GM21576 (cell line): ENCODE data around the gene FAM237B.
"Not testable (repeated sequence)": the region's sequence is repeated elsewhere in the genome, so short reads cannot be mapped to it uniquely, and the experiment has no call there.

ENCODE experiments used
- ATAC-seq: cut with Tn5 transposase; IDR thresholded peaks from one replicate; pipeline ENCODE4 v1.9.1; 2021; ENCODE audit warnings: mild to moderate bottlenecking, moderate library complexity; ENCODE audit not compliant: unreplicated experiment

Gene FAM237B

DNA sequence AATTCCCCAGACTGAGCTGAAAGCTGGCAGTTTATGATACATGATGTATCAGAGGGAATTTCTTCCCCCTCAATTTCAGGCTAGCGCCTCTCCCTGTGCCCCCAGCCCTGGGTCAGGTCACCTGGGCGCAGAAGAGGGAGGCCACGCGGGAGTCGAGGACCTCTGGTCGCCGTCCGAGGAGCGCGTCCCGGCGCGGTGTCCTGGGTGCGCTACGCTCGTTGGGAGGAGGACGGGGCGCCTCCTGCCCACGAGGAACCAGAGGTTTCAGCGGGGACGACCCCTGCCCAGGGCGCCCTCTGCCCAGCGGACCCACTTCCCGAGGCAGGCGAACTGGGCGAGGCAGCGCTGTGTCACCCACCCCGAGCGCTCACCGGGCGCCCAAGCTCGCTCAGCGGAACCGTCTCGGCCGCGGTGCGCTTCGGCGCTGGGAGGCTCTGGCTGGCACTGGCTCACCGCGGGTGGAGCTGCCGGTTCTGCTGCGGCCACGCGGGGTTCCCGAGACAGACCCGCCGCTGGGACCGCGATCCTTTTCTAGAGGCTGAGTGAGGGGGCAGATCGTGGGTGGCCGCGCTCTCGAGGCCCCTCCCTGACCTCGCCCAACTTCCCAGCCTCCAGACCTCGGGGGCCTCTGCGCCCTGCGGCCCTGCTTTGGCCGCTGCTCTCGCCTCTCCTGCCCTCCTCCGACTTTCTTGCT, at the start of gene FAM237B:
FAM237B (minus strand) TSS at position 504 of the 694 bp plus-strand sequence. CDS start 1,556 bp downstream, outside the sequence.
- no peak for ATAC-seq

DNA sequence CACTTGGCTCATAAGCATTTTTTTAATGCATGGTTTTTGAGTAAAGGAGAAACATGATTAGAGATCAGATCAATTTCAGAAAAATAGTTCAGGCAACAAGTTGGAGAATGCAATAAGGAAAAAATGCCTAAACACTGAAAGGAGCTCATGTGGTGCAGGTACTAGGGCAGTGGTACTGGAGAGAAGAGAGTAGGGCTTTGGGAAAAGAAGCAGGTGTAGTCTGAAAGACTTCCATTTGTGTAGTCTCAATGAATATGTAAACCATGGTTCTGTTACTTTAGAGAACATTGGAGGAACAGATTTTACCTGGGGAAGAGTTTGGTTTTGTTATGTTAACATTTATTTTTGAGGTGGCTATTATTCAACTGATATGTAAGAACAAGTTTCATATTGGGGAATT, 30.9 kb upstream of the FAM237B start:
- no peak for ATAC-seq

DNA sequence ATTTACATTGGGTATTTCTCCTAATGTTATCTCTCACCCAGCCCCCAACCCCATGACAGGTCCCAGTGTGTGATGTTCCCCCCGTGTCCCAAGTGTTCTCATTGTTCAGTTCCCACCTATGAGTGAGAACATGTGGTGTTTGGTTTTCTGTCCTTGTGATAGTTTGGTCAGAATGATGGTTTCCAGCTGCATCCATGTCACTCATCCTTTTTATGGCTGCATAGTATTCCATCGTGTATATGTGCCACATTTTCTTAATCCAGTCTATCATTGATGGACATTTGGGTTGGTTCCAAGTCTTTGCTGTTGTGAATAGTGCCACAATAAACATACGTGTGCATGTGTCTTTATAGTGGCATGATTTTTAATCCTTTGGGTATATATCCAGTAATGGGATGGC, 28.9 kb upstream of the FAM237B start:
- ATAC-seq, result not testable (repeated sequence)

DNA sequence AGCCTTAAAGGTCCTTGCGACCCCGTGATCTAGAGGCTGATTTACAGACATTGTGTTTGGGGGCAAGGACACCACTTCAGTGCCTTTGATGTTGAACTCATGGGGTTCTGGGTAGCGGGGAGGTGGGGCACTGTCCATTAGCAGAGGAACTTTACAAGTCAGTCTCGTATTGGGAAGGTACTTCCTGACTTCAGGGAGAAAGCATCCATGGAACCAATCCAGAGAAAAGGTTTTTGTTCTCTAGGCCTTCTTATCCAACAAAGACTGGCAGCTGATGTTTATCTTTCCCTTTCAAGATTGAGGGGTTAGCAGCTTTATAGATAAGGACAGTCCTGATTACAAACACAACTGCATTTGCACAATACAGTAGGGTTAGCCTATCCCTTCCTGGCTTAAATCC, 28.2 kb upstream of the FAM237B start:
- ATAC-seq, result no peak

DNA sequence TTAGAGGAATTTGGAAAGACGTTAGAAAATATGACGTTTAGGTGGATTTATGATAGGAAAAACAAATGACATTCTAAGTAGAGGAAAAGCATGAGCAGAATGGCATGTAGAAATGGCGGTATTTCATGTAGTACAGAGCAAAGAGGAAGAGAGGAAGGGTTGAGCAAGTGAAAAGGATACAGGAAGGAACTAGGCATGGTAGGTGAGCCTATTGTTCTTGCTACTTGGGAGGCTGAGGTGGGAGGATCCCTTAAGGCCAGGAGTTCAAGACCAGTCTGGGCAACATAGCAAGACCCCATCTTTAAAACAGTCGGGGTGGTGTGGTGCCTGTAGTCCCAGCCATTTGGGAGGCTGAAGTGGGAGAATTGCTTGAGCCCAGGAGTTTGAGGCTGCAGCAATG, 26.7 kb upstream of the FAM237B start:
- no peak for ATAC-seq

DNA sequence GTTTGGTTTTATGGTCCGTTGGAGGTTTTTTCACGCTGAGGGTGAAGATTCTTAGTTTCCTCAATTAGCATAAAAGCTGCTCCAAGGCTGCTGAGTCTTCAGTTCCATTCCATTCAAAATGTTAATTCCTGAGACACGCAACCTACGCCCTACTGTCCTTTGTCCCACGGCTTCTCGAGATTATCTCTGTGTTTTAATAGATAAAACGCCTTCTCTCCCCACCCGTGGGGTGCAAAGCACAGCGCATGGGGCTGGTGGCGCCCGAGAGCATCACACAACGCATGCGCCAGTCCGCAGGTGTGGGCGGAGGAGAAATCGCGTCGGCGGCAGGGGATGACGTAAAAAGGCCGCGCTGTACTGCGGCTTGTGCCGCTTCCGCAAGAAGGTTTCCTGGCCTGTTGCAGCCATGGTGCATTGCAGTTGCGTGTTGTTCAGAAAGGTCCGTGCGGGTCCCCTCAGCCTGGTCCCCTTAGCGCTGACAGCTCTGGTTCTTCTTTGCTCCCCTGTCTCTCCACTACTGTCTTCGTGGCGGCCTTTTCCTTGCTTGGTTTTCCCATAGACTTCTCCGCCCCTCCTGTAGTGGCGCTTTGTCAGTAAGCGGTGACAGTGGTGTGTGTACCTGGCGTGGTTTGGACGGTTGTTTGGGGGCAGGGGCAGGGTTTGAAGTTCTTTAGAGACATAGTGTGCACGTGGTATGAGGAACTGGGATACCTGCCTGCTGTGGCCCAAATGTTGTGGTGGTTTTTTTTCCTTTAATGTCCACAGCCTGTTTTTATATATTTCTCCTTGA, 25.4 kb upstream of the FAM237B start, which contains the start of gene GTPBP10:
GTPBP10 (plus strand) TSS at position 381 of the 790 bp plus-strand sequence; CDS start at position 407, 26 bp downstream.
- peak; percentile 98 for ATAC-seq

DNA sequence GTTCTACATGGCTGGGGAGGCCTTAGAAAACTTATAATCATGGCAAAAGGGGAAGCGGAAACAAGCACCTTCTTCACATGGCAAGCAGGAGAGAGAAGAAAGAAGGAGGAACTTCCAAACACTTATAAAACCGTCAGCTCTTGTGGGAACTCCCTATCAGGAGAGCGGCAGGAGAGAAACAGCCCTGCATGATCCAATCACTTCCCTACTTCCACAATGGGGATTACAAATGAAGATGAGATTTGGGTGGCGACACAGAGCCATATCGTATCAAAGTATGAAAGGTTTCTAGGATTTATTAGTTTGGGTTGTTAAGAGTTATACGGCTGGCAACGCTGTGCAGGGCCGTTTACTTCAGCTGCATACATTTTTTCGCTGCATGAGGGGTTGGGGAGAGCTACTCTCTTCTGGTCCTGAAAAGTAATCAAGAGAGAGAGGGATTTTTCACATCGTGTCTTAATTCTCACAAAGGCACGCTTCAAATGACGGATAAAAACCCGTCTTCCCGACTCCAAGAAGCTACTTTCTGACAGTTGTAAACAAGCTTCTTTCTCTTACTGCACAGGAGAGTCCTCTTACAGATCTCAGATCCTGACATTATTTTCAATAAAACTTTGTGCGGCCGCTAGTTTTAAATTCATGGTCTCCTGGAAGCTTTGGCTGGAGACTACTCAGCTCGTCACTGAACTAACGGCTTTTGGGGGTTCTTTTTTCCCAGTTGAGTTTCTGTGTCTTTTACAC, 24.7 kb upstream of the FAM237B start:
- peak; percentile 3 for ATAC-seq

DNA sequence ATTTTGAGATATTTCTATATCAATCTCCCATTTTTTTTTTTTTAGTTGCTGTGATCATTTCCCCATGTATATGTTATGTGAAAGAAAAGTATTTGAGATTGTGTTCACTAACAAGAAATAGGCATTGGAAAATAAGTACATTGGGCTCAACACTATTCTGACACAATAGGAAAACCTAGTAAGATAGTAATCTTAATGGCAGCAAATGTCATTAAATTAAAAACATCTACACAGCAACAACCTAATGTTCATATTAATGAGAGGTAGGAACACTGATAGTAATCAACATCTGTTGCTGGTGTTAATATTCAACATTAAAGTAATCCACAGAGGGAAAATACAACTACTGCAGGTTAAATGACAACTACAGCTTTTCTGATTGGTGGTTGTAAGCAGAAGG, 23.9 kb upstream of the FAM237B start:
- ATAC-seq, result no peak

DNA sequence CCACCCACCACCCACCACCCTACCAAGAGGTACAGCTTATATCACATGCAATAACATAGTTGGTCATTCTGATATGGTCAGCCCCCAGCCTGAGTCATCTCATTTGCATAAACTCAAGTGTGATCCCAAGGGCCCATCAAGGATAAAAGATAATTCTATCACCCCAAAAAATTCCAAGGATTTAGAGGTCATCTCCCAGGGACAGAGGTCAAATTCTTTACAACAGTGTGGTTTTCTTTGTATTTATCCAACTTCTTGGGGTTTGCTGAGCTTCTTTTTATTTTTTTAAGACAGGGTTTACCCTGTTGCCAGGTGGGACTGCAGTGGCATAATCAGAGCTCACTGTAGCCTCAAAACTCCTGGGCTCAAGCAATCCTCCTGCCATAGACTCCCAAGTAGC, 16.0 kb upstream of the FAM237B start:
- no peak for ATAC-seq

DNA sequence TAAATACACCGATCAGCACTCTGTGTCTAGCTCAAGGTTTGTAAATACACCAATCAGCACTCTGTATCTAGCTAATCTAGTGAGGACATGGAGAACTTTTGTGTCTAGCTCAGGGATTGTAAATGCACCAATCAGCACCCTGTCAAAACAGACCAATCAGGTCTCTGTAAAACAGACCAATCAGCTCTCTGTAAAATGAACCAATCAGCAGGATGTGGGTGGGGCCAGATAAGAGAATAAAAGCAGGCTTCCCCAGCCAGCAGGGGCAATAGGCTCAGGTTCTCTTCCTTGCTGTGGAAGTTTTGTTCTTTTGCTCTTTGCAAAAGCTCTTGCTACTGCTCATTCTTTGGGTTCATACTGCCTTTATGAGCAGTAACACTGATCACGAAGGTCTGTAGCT, 13.8 kb upstream of the FAM237B start:
- ATAC-seq, result not testable (repeated sequence)

DNA sequence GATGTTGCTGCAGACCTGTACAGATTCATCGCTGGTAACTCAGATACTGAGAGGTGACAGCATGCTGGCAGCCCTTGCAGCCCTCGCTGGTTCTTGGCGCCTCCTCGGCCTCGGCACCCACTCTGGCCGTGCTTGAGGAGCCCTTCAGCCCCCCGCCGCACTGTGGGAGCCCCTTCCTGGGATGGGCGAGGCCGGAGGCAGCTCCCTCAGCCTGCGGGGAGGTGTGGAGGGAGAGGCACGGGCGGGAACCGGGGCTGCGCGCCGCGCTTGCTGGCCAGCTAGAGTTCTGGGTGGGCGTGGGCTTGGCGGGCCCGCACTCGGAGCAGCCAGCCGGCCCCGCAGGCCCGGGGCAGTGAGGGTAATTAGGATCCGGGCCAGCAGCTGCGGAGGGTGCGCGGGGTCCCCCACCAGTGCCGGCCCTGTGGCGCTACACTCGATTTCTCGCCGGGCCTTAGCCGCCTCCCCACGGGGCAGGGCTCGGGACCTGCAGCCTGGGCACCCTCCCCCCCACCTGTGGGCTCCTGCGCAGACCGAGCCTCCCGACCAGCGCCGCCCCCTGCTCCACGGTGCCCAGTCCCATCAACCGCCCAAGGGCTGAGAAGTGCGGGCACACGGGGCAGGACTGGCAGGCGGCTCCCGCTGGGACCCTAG, 13.2 kb upstream of the FAM237B start:
- ATAC-seq, result no peak

DNA sequence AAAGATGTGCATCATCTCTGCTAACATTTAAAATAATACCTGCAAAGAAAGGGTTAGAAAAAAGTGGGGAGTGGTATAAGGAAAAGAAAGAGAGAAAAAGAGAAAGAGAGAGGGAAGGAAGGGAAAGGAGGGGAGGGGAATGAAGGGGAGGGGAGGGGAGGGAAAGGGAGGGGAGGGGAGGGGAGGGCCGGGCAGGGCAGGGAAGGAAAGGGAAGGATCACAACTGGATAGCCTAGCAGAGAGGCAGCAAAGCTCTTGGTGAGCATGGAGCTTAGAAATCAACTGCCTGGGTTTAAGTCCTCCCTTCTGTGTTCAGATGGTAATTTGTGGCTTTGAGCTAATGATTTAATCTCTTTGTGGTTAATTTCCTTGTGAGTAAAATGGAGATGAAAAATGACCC, 5.4 kb upstream of the FAM237B start:
- no peak for ATAC-seq

DNA sequence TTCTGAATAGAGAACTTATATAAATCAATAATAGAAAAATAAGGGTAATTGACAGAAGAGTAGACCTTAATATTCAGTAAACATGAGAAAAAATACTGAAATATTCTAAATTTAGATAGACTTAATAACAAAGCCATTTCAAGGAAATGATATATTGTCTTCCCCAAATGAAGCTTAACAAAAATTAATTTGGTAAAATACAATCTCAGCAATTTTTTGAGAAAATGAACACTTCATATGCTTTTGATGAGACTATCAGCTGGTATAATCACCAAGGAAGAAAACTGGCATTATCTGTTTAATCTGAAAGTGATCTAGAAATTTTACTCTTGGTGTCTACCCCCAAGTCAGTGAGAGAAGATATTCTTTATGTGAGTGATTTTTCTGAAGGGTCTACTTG, 1.7 kb upstream of the FAM237B start:
- ATAC-seq, result no peak

DNA sequence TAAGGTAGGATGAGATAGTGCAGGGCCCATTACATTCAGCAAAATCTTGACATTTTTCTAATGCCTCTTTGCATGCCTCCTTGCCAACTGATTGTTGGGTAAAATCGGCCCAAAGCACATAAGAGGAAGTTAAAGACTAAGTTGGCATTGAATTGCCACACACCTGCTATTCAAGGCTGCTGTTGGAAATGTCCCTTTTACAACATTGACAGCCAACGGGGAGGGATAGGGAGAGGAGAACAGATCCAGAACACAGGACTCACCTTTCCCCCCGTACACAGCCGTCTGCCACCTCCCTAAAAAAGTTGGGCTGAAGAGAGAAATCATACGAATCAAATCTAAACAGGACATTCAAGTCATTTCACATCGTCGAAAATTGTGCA, 695 bp downstream of the FAM237B start:
- ATAC-seq, result no peak

DNA sequence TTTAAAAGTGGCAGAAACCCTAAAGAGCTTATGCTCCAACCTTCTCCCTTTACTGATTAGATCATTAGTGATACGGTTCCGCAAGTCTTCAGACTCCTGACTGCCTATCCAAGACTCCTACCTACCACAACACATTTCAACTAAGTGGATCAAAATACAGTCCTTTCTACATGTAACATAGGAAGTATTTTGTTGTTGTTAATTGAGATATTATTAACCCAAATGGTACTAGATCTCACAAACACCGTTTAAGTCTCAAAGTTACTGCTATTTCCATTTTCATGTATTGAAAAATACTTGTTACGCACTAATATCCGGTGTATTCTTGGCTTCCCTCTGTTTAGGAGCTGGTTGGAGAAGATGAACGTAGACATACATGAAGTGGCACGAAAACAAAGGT, 1.1 kb downstream of the FAM237B start:
- ATAC-seq, result no peak

DNA sequence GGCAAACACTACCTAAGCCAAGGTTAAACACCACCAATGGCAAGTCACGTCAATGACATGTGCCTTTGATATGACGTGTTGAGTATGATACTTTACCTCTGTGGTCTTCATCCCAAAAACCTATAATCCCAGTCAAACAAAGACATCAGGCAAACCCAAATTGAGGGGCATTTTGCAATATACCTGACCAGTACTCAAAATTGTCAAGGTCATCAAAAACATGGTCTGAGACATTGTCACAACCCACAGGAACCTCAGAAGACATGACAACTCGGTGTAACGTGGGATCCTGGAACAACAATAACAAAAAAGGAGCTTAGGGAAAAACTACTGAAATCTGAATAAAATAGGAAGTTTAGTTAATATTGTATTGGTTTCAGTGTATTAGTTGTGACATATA, 7.2 kb downstream of the FAM237B start:
- no peak for ATAC-seq

DNA sequence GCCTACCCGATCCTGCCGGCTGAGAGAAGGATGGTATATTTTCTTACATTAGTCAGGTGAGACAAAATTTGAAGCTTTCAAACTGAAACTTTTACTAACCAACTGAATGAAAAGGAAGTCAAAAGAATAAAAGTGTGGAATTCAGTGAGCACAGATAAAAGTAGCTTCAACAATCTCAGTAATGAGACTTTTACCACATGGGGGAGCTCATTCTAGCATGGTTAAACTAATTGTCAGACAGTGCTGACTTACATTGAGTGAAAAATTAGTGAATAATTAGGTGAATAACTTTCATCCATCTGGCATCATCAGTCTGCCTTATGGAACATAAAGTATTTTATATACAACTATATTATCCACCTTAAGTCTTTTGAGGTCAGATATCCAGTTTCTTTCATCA, 8.4 kb downstream of the FAM237B start:
- no peak for ATAC-seq

DNA sequence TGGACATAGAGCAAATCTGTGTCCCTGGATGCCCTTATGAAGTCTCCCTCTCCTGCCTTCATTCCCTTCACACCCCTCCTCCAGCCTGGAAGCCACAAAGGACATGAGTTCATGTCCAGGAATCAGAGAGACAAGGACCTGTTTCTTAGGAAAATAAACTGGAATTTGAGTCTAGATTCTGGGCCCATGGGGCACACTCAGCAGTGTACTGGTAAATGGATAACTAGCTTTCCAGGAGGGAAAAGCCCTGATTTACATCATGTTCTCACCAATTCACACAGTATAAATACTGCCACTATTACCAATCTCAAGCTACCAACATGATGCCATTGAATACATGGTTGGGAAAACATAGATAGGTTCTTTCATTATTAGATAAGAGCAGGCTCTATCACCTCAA, 9.9 kb downstream of the FAM237B start:
- no peak for ATAC-seq

DNA sequence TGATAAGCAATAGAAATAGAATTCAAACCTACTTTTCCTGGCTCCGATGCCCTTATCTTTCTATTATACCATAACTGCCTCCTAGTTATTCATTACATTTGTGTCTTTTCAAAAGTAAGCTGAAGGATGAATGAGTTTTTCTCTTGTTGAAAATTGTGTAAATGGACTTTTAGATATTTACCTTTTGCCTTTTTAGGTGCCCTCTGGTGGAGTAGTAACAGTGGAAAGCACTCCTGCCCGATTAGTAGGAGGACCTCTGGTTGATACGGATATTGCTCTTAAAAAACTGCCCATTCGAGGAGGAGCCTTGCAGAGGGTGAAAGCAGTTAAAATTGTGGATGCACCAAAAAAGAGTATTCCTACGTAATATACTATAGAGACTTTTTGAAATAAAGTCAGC, 11.2 kb downstream of the FAM237B start:
- ATAC-seq, result no peak

DNA sequence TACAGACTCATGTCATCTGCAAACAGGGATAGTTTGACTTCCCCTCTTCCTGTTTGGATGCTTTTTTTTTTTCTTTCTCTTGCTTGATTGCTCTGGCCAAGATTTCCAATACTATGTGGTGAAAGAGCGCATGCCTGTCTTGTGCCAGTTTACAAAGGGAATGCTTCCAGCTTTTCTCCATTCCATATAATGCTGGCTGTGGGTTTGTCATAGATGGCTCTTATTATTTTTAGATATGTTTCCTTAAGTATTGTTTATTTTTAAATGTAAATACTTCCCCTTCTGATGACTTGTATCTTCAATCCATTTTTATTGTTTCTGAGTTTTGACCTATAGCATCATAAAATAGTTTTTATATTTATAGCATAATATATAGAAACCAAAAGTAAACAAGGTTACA, 17.9 kb downstream of the FAM237B start:
- no peak for ATAC-seq
